ENCODE measurements around the gene VOPP1.

GRCh38 chr7:55563596-55564325 is 8.5 kb downstream of the VOPP1 start:
- TF ChIP-seq CTCF (IDR thresholded peaks at IDR 0.05) (no peak), POLR2A (IDR thresholded peaks at IDR 0.05) (no peak)
